Glomerular visceral epithelial cell (primary cell): Measurements from ENCODE around the gene SUCLG2.
A peak's percentile ranks its signal among the peaks of the same experiment; 100 is the strongest.

Experiments used
- DNase-seq: peaks from one replicate; pipeline ENCODE4 v3.0.0-alpha.2; 2016; ENCODE audit errors: extremely low spot score

The SUCLG2 gene

DNA sequence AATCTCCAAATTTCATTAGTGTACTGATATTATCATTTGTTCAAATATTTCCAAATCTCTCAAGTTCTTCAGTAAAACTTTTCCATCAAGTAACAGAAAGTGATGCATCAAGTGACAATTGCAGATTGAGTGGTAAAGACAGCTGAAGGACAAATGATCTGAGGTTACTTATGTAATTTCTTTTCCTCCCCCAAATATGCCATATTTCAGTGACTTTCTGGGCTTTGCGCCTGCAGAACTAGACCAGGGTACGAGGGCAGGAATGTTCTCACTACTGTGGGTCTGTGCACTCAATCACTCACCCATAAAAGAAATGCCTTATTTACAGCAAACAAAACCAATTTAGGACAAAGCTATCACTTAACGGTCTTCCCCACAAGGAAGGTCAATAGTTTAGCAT is 4.7 kb downstream of the SUCLG2 start:
- no peak for DNase-seq

DNA sequence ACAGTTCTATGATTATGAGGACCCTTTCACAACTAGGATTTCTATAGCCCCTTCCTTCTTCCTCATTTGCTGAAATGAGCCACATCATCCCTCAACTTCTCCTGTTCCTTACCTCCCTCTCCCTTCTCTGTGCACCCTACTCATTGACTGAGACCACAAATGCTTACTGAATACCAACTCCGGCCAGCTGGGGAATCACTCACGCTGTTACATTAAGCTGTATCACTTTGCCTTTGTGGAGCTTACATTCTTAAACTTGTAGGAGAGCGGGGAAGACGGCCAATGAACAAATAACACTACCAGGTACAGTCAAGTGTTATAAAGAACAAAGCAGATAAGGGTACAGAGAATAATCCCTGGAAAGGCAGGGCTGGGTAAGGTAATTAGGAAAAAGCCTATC is 5.7 kb downstream of the SUCLG2 start:
- DNase-seq, result peak; percentile 56

DNA sequence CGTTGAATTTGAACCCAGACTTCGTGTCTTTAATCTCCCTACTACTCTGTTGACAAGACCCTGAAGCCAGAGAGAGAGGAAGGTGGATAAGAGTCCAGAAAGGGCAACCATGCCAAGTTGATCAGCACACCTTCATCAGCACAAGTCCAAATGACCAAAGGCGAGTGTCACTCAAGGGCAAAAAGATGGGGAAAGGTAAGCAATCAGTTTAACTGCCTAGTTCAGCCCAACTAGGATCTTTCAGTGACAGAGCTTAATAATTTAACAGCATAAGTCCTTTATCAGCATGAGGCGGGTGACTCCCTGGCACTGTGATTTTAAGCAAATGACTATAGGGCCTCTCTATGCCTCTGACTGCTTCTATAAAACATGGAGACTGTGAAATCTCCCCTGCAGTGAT is 6.2 kb downstream of the SUCLG2 start:
- no peak for DNase-seq

DNA sequence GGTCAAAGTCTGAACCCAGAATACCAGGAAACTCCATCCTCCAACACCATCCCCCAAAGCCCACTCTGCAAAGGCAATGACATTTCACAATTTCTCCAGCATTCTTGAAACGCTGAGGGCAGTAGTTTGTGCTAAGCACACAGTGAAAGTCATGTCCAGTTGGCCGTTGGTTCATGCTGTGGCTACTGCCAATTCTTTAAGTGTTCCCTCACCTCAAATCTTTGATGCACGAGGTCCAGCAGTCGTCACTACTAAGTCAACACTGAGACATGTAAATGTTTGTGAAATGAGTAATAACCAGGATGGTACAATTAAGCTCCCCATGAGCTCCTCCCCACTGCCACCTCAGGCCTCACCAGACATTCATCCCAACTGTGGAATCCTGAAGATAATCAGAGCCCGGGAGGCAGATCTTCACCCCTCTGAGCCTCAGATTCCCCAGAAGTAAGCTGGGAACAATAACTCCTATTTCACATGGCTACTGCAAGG is 7.0 kb downstream of the SUCLG2 start:
- peak; percentile 97 for DNase-seq

DNA sequence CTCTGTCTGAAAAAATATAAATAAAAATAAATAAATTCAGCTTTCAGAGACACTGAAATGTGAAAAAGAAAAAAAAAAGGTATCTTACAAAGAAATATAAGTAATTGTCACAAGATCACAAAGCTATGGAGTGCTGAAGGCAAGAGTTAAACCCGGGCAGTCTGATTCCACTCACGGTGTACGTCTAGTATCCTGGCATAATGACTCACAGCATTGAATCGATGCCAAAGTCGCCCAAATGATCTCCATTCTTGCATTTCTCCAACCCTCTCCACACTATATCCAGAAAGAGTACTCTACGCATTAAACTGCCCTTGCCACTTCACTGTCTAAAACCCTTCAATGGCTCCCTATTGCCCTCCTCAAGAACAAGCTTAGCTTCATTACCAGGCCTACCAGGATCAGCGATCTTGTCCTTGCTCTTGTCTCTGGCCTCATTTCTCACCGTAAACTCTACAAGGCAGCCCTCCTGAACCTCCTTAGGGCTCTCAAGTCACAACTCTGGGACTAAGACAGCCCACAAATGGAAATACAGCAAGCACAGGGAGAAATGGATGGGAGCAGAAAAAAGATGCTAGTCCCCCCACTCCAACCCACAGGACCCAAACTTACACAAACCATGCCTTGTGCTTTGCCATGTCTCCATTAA is 7.7 kb downstream of the SUCLG2 start:
- peak; percentile 69 for DNase-seq

DNA sequence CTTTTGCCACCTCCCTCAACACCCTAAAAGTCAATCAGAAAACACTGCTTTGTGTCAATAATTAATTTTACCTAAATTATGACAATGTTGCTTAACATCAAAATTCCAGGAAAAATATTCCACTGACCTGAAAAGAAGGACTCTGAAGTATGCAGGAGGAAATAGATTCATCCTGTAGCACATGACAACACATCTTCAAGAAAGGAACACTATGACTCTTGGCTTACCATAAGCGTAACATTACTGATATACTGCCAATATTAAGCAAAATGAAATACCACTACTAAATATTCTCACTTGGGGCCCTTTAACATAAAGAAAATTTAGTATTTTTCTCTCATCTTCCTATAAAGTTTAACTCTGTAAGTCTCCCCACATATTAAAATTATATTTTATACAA is 9.6 kb downstream of the SUCLG2 start:
- DNase-seq, result no peak

DNA sequence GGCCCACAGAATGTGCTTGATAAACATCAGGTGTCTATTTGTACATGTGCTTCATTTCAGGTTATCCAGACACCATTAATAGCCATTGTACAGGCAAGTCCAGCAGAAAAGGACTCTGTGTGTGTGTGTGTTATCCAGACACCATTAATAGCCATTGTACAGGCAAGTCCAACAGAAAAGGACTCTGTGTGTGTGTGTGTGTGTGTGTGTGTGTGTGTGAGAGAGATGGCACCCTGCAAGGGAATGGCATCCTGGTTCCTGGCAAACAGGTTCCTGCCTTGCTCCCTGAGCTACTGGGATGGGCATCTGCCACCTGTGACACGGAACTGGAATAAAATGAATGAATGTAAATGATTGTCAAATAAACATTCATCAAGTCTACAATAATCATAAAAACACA is 11.7 kb downstream of the SUCLG2 start:
- no peak for DNase-seq

DNA sequence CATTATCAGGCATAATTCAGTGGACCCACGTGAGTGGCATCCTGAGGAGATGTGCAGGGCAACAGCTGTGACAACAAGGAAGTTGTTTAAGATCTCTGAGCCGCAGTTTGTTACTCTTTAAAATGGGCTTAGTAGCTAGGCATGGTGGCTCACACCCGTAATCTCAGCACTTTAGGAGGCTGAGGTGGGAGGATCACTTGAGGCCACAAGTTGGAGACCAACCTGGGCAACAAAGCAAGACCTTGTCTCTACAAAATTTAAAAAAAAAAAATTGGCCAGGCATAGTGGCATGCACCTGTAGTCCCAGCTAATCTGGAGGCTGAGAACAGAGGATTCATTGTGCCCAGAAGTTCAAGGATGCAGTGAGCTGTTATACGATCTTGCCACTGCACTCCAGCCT is 12.2 kb downstream of the SUCLG2 start:
- no peak for DNase-seq

DNA sequence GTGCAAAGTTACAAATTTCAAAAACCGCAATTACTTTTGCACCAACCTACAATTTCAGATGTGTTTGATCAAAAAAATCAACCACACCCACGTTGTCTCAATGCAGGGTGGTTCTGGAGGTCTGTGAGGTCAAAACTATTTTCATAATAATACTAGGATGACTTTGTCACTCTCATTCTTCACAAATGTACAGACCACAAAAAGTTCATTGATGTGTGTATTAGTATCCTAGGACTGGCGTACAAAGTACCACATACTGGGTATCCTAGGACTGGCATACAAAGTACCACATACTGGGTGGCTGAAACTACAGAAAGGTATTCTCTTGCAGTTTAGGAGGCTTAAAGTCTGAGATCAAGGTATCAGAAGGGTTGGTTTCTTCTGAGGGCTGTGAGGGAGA is 13.0 kb downstream of the SUCLG2 start:
- no peak for DNase-seq

DNA sequence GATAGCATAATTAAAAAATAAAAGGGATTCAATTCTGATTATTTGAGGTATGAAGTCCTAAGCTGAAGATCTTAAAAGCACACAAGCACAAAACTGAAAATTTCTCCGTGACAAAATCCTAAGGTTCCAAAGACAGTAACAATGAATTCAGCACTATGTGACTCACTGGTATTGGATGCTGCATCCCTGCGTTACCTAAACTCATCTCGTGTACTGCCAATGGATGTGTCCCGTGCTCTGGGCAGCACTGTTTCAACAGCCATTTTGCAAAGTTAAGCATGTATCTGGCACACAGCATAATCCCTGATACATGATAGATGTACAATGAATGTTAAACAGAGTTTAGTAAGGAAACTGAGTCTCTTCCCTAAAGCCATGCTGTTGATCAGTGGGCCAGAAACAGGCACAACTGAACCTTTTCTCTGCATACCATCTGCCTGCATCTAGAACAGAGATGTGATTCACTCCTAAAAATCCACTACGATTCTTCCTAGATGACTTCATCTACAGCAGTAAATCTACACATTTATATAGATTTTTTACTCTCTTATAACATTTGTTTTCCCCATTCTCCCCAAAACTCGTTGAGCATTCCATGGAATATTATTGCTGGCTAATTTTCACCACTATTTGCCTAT is 14.3 kb downstream of the SUCLG2 start:
- DNase-seq, result no peak

DNA sequence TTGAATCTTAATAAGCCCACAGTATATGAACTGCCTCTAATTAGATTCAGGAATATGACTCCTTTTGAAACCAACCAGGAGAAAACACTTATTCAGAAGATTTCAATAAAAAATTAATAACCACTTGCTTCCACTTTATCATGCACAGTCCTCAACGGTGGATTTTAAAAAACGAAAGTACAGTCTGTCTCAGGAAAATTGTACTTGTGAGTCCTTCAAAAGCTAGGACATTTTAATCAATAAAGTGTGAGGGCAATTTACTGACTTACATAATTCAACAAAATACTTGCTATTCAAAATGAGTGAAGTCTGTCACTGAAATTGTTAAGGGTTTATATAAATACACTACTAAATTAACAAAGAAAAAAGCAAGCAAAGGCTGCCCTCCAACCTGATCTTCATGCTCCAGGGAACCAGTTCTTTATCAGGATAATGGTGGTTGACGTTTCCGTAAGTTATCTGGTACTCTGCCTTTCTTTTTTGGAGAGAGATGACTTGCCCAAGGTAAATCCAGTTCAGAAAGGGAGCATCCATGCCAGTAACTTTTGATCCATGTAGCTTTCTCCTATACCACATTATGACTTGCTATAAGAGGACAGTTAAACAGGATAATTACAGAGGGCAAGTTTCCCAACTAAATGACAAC is 17.0 kb downstream of the SUCLG2 start:
- no peak for DNase-seq

DNA sequence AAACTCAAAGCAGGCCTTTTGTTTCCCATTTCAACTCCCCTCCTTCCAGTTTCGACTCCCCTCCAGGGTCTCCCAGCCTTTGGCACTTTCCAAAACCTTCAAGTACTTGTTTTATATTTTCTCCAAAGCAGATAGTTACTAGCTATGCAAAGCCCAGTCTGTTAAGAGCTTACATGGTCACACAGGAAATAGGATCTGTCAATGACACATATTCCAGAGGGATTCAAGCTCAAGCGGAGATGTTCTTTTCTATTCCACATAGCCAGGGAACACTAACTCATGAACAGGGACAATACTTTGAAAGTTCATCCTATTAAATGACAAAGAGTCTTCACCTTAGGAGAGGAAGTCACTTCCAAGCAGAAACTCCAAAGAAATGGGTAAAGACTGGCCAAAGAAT is 18.6 kb downstream of the SUCLG2 start:
- DNase-seq, result no peak

DNA sequence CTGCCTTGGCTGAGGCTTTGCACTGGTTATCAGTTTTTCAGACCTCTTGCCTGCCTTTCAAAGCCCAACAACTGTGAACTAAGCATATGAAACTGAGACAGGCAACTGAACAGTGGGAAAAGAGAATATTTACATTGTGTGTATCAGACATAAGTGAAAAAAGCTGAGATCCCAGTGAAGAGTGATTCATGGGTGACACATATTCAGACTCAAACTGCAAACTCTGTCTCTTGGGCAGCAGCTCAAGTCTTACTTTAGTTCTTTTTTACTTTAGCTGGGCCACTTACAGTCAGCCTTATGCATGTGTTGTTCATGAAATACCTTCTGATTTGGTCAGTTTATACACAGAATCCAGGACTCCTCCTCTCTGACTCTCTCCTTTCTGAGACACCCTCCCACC is 19.2 kb downstream of the SUCLG2 start:
- peak; percentile 40 for DNase-seq

DNA sequence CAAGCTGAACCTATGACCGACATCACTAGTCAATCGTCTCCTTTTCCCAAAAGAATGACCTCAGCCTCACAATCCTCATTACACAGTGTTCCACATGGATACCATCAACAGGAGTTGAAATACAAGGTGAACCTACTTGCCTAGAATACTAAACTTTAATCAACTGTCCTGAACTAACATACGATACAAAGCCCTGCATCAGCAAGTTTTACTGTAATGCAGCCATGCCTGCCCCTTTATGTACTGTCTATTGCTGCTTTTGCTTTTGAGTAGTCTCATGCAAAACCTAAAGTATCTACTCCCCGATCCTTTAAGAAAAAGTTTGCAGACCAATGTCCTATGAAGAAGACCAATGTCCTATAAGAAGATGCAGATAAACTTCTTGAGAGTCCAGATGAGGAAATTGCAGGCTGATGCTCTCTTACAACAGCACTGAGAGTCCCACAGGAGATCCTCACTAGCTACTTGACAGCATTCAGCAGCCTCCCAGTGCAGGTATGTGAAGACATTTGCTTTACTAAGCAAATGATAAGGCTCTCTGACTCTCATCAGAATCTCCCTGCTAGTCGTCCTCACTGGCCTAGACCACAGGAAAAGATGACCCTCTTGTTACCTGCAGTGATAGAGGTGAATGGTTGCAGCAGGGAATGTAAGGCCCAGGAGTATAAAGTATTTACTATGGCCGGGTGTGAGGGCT is 23.6 kb downstream of the SUCLG2 start:
- DNase-seq, result no peak

DNA sequence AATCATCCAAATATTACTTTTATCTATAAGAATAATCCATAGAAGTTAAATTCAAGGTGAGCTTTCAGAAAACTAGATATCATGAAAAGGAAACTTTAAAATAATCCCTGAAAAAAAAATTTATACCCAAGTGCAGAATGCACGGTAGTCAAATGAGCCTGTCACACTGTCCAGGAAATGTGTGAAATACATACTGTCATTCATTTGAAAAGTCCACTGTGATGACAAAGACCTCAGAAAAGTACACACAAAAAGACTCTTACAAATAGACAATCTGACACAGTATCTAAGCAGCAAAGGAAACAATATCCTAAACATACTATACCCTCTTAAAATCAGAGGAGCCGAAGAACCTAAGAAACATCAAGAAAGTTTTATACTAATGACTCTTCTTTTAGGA is 29.7 kb downstream of the SUCLG2 start:
- DNase-seq, result no peak

DNA sequence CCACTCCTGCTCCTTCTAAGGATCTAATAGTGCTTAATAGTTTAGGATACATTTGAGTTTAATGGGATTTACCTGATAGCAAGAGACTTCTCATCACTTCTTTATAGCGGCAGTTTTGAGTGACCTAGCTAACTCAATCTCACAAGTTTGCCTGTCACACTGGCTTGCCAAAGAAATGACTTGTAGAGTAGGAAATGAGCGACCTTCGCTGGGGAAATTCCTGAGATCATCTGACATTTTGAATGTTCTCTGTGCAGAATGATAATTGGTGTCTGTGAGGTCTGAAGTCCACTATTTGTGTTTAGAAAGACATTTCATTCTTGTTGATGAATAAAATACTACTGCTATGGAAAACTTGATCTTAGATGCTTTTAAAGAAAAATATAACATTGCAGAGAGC is 30.3 kb downstream of the SUCLG2 start:
- no peak for DNase-seq

DNA sequence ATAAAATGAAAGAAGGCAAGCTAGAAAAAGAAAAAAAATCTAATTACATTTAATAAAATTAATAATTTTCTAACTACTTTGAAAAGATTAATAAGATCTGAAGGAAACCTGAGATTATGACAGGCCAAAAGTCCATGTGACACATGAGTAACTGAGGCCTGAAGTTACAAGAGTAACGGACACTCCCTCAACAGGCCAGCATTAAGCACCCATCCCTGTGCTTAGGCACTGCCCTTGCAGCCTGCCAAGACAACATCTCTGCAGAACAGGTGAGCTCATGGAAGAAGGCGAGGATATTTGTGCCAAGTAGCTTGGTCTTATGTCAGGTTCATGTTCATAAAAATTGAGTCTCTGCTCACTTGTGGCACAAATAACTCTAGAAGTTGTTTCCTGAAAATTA is 31.8 kb downstream of the SUCLG2 start:
- no peak for DNase-seq

DNA sequence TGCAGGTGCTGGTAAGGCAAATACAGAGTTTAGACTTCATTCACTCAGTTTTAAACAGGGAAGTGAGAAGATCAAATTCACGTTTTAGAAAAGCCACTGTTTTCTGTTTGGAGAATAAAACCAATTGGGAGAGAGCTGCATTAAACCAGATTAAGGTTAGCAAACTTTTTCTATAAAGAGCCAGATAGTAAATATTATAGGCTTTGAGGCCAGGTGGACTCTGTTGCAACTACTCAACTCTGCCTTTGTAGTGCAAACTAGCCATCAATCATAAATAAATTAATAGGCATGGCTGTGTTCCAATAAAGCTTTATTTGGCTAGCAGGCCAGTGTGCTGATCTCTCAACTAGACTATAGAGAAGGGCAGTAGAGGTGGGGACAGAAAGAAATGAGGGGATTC is 33.5 kb downstream of the SUCLG2 start:
- DNase-seq, result no peak

DNA sequence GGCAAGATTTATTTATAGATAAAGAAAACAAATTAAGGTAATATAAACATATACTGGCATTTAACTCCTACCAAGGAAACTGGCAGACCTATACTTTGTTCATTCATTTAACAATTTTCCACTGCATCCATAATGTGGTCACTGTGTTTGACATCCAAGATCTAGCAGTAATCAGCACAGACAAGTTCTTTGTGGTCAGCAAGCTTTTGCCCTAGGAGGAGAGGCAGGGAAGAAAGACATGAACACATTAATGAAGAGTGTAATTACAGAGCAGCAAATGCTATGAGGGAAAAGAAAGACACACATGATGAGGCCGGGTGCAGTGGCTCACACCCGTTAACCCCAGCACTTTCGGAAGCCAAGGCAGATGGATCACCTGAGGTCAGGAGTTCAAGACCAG is 34.4 kb downstream of the SUCLG2 start:
- DNase-seq, result no peak

DNA sequence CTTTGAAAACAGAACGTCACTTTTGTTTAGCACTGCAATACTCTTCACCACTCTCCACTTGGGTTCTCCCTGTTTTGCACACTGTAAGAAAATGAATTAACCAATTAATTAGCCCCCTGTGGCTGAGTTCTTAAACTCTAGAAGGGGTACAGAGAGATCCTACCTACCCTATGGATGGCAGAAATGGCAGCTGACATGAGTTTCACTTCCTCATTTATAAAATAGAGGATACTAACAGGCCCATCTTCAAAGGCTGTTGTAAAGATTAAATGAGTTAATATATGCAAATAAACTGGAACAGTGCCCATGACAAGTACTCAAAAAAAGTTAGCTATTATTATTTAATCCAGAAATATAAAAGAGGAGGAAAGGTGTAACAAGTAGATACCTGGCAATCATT is 36.9 kb downstream of the SUCLG2 start:
- no peak for DNase-seq

DNA sequence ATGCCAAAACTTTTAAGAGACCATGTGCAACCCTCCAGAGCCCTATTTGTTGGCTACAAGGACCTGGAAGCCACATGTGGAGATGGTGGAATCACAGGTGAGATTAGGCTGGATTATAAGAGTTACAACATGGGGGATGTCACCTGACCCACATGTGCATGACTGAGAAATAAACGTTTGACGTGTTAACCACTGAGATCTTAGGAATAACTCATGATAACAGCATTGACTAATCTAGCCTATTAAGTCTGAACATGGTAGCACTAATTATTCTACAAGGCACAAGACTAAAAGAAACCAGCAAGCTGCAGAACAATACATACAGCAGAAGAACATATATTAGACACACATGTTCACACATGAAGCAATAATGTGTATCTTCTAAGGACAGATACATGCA is 38.4 kb downstream of the SUCLG2 start:
- DNase-seq, result no peak

DNA sequence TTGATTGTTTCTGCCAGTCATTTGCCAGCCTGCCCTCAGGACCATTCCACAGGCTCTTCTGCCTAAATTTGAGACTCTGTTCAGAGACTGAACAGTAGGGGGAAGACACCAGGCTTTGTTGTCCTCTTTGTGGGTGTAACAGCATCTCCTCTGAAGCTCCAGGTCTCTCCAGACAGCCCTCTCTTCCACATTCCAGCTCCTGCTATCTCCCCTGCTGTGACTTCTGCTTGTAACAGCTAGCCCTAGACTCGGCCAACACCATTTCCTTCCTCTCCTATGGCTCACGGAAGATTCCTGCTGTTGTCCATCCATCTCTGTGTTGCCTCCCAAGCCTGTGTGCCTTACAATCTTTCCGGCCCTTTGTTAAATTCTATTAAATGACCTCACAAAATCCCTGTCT is 40.2 kb downstream of the SUCLG2 start:
- DNase-seq, result no peak

DNA sequence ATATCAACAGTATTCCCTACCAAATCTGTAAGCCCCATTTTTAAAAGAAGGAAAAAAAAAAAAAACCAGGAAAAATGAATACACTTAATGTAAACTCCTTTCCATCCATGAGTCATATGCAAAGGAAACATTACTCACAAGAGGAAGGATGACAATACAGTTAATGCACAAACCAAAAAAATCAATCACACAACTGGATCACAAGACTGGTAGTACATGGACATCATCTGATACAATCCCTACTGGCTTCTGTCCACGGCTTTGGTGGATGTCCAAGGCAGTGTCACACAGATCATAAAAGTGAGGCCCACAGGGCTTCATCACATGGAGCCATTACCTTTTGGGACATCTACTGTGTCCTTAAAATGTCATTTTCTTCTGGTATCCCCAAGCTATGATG is 44.0 kb downstream of the SUCLG2 start:
- peak; percentile 50 for DNase-seq
